HG03469 (cell line): Measurements from ENCODE around the gene POLR1A.
A peak's percentile ranks its signal among the peaks of the same experiment; 100 is the strongest.

Source experiments
- ATAC-seq: cut with Tn5 transposase; IDR thresholded peaks from one replicate; pipeline ENCODE4 v1.9.1; 2021; ENCODE audit warnings: mild to moderate bottlenecking, moderate library complexity, moderate number of reproducible peaks; ENCODE audit not compliant: unreplicated experiment

The POLR1A gene

DNA sequence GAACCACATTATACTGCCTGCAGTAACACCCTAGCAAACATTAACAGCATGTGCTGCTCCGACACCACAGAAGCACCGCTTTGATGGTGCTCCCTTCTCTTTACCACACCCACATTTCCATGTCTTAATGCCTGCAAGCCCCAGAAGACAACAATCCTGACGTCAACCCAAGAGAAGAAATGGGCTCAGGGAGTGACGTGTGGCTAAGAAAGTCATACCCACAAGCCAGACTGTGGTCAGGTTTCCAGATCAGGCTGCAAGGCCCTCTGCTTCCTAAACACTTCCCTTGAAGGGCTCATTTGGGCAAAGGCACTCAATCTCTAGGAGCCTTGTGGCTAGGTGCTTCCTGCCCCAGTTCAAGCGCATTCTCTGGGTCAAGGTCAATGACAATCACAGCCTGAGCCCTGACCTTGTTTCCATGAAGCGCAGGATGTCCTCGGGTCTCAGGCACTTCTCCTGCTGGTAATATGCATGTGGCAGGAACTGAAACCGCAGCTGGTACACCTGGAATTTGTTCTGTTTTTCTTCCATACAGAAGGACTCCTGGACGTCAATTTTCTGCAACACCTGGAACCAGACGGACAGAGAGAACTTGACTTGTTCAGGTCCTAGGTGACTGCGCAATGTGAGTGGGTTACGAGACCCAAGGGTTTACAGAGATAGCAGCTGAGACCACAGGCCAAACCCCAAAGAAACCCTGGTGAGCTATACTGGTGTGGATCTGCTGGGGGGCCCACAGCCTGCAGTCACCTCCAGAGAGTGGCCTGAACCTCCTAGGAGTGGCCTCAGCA, 67.2 kb downstream of the POLR1A start:
- no peak for ATAC-seq

DNA sequence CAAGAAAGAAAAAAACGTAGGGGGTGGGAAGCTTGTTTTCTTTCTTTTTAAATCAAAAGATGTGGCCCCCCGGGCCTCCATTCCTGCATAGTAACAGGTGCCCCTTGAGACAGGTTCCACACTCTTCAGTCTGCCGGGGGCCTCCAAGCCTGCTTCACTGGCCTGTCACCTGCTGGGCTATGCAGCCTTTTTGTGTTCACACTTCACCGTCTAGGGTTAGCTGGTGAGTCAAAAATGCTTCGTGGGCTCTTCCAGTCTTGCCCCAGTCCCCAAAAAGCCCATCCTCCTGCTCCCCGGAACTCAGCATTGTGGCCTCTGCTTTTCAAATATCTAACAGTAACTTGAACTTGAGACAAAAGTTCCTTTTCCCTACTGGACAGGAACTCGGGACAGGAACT, 67.9 kb downstream of the POLR1A start:
- ATAC-seq: no peak

GRCh38 chr2:86037141-86037794, 68.4 kb downstream of the POLR1A start:
- no peak for ATAC-seq

DNA sequence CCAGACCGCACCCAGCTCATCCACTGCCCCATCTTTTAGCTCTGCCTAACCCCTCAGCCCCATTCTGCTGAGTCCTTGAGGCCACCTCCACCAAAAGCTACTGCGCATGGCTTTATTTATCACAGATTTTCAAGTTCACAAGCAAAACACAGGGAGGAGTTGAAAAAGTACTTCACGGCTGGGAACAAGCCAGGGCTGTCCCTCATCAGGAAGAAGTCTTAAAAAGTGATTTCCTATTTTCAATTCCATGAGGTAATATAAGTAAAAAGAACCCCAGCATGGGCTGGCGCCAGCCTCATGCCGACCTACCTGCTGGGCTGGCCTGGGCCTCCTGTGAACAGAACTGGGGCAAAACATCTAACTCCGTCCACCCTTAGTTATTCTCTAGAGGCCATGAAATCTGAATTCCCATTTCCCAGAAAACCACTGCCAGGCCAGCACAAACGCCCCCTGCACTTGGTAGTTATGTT, 69.0 kb downstream of the POLR1A start:
- ATAC-seq: no peak

DNA sequence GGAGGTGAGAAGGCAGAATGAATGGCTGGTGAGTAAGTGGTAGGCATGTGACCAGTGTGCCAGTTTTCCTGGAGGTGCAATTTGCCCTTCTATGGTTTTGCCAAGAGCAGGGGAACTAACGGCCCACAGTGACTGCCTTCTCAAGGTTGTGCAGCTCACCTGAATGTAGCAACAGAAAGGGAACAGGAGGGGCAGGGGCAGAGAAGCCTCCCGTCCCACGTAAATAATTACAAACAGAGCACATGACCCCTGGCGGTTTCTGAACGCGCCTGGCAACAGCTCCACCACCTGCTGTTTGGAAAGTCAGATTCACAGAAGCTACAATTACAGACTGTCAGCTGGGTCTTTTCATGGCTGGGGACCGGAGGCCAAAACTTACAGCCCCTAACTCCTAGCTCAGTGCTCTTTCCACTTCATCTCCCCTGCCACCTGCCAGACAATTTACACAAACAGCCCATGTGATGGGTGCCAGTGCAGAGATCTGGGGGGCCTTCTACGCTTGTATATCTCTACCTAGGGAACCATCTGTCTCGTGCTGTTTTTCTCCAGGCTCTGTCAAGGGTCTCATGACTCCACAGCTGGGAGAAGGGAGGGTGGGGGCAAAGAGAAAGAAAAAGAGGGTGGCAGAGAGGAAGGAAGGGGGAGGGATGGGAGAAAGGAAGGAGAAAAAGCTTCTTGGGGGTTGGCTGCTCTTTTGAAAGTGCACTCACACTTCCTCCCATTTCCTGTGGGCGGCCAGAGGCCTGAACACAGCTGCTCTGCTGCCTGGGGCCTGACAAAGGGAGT, 69.6 kb downstream of the POLR1A start:
- peak; percentile 45 for ATAC-seq

DNA sequence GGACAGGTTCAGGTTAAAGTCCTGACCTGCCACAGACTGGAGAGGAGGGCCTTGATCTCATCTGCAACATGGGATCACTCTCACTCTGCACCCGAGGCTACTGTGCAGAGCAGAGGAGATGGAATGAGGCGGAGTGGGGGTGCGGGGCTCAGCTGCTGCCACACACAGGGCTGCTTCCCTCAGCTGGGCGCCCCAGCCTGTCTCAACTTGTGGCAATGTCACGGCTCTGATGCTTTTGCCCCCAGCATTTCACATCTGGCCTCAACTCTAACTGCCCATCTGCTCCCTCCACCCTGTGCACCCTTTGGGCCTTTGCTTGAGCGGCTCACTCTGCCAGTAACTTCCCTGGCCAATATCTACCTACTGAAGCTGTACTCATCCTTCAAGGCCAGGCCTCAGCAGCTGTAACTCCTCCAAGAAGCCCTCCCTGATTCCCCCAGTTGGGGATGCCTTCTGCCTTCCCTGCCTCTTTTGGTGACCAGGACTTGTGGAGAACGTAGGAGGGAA, 70.3 kb downstream of the POLR1A start:
- ATAC-seq: no peak

GRCh38 chr2:86033751-86034692, 71.7 kb downstream of the POLR1A start:
- ATAC-seq: no peak

- ATAC-seq: no peak
These were observed 72.7 kb downstream of the POLR1A start for GRCh38 chr2:86032861-86033595.

GRCh38 chr2:86031606-86032005, 74.1 kb downstream of the POLR1A start:
- no peak for ATAC-seq

DNA sequence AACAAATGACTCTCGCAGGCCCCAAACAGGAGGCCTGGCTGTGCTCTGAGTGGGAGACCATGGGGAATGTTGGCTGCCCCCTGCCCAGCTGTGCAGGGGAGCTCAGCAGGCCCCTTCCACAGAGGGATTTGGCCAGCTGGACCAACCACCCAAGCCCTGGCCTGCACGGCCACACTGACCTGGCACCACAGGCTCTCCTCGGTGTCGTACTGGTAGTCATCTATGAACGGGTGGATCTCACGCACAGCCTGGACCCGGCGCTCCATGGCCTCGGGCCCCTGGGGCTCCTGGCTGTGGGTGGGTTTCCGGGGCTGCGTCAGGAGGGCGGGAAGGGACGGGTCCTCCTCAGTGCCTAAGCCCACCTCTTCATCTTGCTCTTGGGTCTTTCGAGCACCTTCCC, 74.5 kb downstream of the POLR1A start:
- no peak for ATAC-seq

GRCh38 chr2:86029873-86030272, 75.8 kb downstream of the POLR1A start:
- ATAC-seq: no peak

DNA sequence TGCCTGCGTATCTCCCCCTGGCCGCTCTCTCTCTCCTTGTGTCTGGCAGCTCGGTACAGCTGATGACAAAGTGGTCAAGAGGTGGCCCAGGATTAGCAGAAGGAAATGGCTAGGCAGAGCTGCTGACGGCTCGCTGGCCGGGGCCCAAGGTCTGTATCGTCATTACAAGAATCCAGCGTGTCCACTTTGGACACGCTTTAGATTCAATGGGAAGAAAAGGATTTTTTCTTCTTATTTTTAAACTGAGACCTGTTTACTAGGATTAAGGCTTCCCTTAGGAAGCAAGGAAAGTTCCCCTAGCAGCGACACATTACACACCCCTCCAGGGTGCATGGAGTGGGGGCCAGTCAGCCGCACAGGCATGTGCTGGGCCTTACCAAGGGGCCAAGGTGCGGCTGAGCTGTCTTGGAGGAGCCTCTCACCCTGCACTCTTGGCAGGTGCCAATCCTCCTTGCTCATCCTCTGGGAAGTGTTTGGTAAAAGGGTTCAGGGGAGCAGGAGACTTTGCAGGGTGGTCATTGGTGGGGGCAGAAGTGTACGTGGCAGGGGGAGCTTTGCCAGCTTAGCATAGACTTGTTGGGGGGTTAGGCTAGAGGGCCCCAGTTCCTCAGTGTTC, 76.8 kb downstream of the POLR1A start:
- ATAC-seq: no peak

- ATAC-seq: no peak
These were observed 77.5 kb downstream of the POLR1A start for GRCh38 chr2:86027922-86028765.

- no peak for ATAC-seq
These were observed 78.3 kb downstream of the POLR1A start for GRCh38 chr2:86027196-86027921.

DNA sequence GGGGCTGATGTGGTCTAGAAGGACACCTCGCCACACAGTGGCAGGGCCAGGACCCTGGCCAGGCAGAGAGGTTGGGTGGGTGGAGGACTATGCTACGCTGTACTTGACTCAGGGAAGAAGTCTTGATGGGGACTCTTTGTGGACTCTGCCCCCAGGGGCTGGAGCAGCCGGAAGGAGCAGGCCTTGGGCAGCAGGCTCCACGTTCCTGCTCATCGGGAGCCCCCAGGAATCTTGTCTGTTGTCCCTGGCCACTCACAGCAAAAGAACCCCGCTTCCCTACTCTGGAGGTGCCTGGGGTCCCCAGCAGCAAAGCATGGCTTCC, 79.0 kb downstream of the POLR1A start:
- ATAC-seq: no peak

DNA sequence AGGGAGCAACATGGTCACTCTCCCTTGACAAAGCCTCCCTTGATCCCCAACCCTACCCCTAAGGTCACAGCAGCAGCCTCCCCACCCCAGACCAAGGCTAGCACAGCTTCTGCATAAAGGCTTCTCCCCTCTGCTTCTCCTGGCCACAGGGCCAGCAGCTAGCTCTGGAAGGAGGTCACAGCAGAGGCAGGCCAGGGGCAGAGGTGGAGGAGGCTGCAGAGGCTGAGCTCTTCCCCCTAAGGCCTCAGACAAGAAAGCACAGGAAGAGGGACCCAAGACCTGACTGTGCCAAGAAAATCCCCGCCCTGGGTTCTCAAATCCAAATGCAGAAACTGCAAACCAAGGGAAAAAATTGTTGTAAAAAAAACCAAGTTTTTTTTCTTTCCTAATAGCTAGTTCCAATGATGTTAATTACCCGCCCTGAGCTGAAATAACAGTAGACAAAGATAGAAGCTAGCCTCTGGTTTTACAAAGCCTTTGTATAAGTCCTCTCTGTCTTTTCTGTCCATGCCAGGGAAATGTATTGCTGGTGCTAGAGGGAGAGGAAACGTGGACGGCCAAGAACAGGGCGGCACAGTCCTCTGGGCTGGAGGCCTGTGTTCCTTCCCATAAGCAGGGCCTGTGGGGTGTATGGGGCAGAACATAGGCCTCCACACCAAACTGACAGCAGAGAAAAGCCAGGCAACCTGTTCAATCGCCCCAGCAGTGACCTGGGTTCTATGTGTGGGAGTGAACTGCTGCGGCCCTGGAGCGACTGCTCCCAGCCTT, 79.5 kb downstream of the POLR1A start:
- ATAC-seq: no peak

DNA sequence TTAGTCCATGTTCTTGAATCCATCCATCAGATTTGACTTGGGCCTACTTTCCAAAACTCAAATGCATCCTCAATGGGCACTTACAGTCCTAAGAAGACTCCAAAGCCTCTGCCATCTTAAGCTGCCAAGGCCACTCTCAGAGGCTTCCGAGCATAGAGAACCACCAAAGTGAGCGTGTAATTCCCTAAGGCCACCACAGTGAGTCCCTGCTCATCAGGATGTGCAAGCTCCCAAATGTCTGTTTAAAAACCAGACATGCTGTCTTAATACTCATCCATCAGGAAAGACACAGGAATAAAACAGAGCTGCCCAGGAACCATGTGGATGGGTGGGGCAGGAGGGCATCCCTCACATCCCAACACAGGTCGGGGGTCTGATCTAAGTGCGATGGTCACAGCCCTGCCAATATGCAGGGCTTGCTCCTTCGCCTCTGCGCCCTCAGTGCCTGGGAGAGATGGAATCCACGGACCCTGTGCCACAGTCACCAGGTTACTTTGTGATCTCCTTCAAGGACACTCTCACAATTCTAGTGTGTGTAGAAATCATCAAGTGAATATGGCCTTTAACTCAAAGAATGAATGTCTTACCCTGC, 80.4 kb downstream of the POLR1A start:
- ATAC-seq: no peak
